ENCODE results near the gene AVPR1A.

DNA sequence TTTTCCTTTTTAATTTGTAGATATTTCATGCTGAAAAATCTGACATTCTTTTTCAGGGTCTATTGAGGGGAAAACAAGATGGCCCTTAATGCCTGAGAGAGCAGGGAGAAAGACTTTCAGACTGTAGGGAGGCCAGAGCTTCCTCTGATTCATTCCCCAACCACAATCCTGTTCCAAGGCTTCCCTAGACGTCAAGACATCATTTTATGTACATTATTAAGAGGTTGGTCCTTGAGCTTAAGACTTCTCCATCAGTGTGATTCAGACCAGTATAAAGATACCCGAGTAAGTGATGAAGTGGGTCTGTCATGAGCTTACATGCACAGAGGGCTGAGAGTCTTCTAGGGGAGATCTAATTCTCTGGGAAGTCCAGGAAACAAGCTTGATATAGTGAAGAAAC is 57.3 kb downstream of the AVPR1A start:
- TF ChIP-seq, protein P1, sequence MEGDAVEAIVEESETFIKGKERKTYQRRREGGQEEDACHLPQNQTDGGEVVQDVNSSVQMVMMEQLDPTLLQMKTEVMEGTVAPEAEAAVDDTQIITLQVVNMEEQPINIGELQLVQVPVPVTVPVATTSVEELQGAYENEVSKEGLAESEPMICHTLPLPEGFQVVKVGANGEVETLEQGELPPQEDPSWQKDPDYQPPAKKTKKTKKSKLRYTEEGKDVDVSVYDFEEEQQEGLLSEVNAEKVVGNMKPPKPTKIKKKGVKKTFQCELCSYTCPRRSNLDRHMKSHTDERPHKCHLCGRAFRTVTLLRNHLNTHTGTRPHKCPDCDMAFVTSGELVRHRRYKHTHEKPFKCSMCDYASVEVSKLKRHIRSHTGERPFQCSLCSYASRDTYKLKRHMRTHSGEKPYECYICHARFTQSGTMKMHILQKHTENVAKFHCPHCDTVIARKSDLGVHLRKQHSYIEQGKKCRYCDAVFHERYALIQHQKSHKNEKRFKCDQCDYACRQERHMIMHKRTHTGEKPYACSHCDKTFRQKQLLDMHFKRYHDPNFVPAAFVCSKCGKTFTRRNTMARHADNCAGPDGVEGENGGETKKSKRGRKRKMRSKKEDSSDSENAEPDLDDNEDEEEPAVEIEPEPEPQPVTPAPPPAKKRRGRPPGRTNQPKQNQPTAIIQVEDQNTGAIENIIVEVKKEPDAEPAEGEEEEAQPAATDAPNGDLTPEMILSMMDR (IDR thresholded peaks at IDR 0.05) = no peak
- TF ChIP-seq ZFX (IDR thresholded peaks at IDR 0.05; ENCODE audit: borderline replicate concordance) = no peak

Measured in 22Rv1 (cell line).